Measurements from ENCODE around the gene APLP2. TPM values are rescaled to one million over a fixed set of nuclear protein-coding genes. Genes with fewer than 3 reads are reported as not detected.
"Not testable (repeated sequence)": the region's sequence is repeated elsewhere in the genome, so short reads cannot be mapped to it uniquely, and the experiment has no call there.

APLP2 gene
- polyA plus RNA-seq, 3 donors = 447 to 475 (median 450) TPM

DNA sequence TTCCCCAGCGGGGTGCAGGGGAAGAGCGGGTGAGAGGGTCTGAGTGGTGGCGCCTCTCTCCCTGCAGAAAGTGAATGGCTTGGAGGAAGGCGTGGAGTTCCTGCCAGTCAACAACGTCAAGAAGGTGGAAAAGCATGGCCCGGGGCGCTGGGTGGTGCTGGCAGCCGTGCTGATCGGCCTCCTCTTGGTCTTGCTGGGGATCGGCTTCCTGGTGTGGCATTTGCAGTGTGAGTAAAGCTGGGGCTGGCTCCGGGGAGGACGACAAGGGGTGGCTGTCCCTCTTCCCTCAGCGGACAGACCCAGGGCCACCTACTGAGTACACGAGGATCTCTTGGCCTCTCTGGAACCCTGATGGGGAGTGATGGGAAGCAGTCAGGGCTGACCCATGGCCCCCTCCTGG is 118.4 kb downstream of the APLP2 start:
- DNase-seq = no peak

- no peak for DNase-seq
These were observed 119.1 kb downstream of the APLP2 start for GRCh38 chr11:130188585-130189347.

- no peak for DNase-seq
These were observed 120.0 kb downstream of the APLP2 start for GRCh38 chr11:130189492-130190210.

- DNase-seq = no peak
These were observed 120.7 kb downstream of the APLP2 start for GRCh38 chr11:130190371-130190881.

GRCh38 chr11:130191896-130192295 is 122.2 kb downstream of the APLP2 start:
- DNase-seq = no peak

DNA sequence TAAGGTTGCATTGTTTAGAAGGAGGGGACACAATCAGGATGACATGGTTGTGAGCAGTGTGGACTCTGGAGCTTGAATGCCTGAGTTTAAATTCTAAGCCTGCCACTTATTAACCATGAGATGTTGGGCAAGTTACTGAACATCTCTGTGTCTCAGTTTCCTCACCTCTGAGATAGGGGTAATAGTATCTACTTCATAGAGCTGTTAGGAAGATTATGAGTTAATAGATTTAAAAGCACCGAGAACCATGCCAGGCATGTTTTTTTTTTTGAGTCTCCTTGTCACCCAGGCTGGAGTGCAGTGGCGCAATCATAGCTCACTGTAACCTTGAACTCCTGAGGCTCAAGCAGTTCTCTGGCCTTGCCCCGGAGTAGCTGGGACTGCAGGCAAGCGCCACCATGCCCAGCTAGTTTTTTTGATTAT is 123.2 kb downstream of the APLP2 start:
- DNase-seq = no peak

- DNase-seq = not testable (repeated sequence)
These were observed 123.9 kb downstream of the APLP2 start for GRCh38 chr11:130193551-130193950.

Other genes starting within 250 kb of the APLP2 start
- 10 to 100 TPM; 45.3 to 55.6 (median 53.1) TPM for gene NFRKB, start 174.3 kb upstream of the APLP2 start, polyA plus RNA-seq (ENCODE audit: insufficient read length in 3 of 3)
- gene PRDM10, start 67.1 kb upstream of the APLP2 start, polyA plus RNA-seq (ENCODE audit: insufficient read length in 3 of 3) = 10 to 100 TPM in 2 of 3 donors, 1 to 10 TPM in 1; 8.6 to 11.0 (median 10.3) TPM
- gene ST14, start 89.9 kb downstream of the APLP2 start, polyA plus RNA-seq (ENCODE audit: insufficient read length in 3 of 3) = 10 to 100 TPM; 34.2 to 39.2 (median 34.6) TPM
- gene ZBTB44, start 245.0 kb downstream of the APLP2 start, polyA plus RNA-seq (ENCODE audit: insufficient read length in 3 of 3) = 10 to 100 TPM; 49.3 to 70.3 (median 60.7) TPM